ENCODE measurements around the gene LYZ.
A peak's percentile ranks its signal among the peaks of the same experiment; 100 is the strongest.
"Not testable (repeated sequence)": the region's sequence is repeated elsewhere in the genome, so short reads cannot be mapped to it uniquely, and the experiment has no call there.

LYZ gene

GRCh38 chr12:69317233-69317632 is 30.9 kb upstream of the LYZ start:
- not testable (repeated sequence) for H4K5ac ChIP-seq (ENCODE audit: low read length); H3K4me2 ChIP-seq (ENCODE audit: low read length); H3K36me3 ChIP-seq (ENCODE audit: control insufficient read depth, insufficient read depth, low read length); H2BK5ac ChIP-seq (ENCODE audit: low read length); H3K9ac ChIP-seq (ENCODE audit: low read length); DNase-seq; H3K27ac ChIP-seq (ENCODE audit: low read depth, low read length); H3K79me2 ChIP-seq (ENCODE audit: control insufficient read depth, insufficient read depth, low read length); H4K8ac ChIP-seq (ENCODE audit: low read depth, low read length); H3K18ac ChIP-seq (ENCODE audit: low read length); H3K4ac ChIP-seq (ENCODE audit: low read depth, low read length); H3K4me3 ChIP-seq (ENCODE audit: low read length); H3K27me3 ChIP-seq (ENCODE audit: insufficient read depth, low read length, poor library complexity); H3K56ac ChIP-seq (ENCODE audit: low read length); H2AK5ac ChIP-seq (ENCODE audit: low read length); H3K79me1 ChIP-seq (ENCODE audit: low read length); H3K4me1 ChIP-seq (ENCODE audit: control insufficient read depth, low read depth, low read length); H2BK15ac ChIP-seq (replicated peaks; ENCODE audit: low read depth); H2BK120ac ChIP-seq (ENCODE audit: low read depth, low read length); H3K23ac ChIP-seq (ENCODE audit: low read length)
- WGBS (ENCODE audit: extremely low coverage, insufficient coverage, low lambda C conversion rate) = no CpG with 5 or more reads among the region's 2 CpGs

GRCh38 chr12:69318225-69318624 is 30.0 kb upstream of the LYZ start:
- no peaks in the 10 kb centered on the region for H3K4me1 ChIP-seq (ENCODE audit: control insufficient read depth, low read depth, low read length)

GRCh38 chr12:69321351-69321750 is 26.8 kb upstream of the LYZ start:
- Histone ChIP-seq H3K4me1 (ENCODE audit: control insufficient read depth, low read depth, low read length) (no peaks in the 10 kb centered on the region), H3K56ac (ENCODE audit: low read length) (no peak overlapping the region), H3K4ac (ENCODE audit: low read depth, low read length) (no peak overlapping the region), H3K4me2 (ENCODE audit: low read length) (no peak overlapping the region), H3K79me1 (ENCODE audit: low read length) (no peaks in the 10 kb centered on the region), H2BK5ac (ENCODE audit: low read length) (no peak overlapping the region), H3K23ac (ENCODE audit: low read length) (no peak overlapping the region), H4K5ac (ENCODE audit: low read length) (no peak overlapping the region), H3K27me3 (ENCODE audit: insufficient read depth, low read length, poor library complexity) (no peaks in the 10 kb centered on the region), H3K36me3 (ENCODE audit: control insufficient read depth, insufficient read depth, low read length) (no peaks in the 10 kb centered on the region), H2AK5ac (ENCODE audit: low read length) (no peak overlapping the region), H3K18ac (ENCODE audit: low read length) (no peak overlapping the region), H3K79me2 (ENCODE audit: control insufficient read depth, insufficient read depth, low read length) (no peaks in the 10 kb centered on the region), H3K9ac (ENCODE audit: low read length) (no peak overlapping the region), H4K8ac (ENCODE audit: low read depth, low read length) (no peak overlapping the region), H2BK15ac (replicated peaks; ENCODE audit: low read depth) (no peak overlapping the region), H2BK120ac (ENCODE audit: low read depth, low read length) (no peak overlapping the region), H3K27ac (ENCODE audit: low read depth, low read length) (no peak overlapping the region), H3K4me3 (ENCODE audit: low read length) (no peak overlapping the region)
- no CpG with 5 or more reads among the region's 1 CpG for WGBS (ENCODE audit: extremely low coverage, insufficient coverage, low lambda C conversion rate)
- DNase-seq = no peak

More at GRCh38 chr12:69318225-69318624, 30.0 kb upstream of the LYZ start:
- Histone ChIP-seq H2BK15ac (replicated peaks; ENCODE audit: low read depth) (no peak overlapping the region), H3K4me2 (ENCODE audit: low read length) (no peak overlapping the region), H2BK5ac (ENCODE audit: low read length) (no peak overlapping the region), H2AK5ac (ENCODE audit: low read length) (no peak overlapping the region), H3K56ac (ENCODE audit: low read length) (no peak overlapping the region), H2BK120ac (ENCODE audit: low read depth, low read length) (no peak overlapping the region), H4K8ac (ENCODE audit: low read depth, low read length) (no peak overlapping the region), H3K79me1 (ENCODE audit: low read length) (no peaks in the 10 kb centered on the region), H3K79me2 (ENCODE audit: control insufficient read depth, insufficient read depth, low read length) (no peaks in the 10 kb centered on the region), H3K9ac (ENCODE audit: low read length) (no peak overlapping the region), H4K5ac (ENCODE audit: low read length) (no peak overlapping the region), H3K27me3 (ENCODE audit: insufficient read depth, low read length, poor library complexity) (no peaks in the 10 kb centered on the region), H3K4ac (ENCODE audit: low read depth, low read length) (no peak overlapping the region), H3K18ac (ENCODE audit: low read length) (no peak overlapping the region), H3K27ac (ENCODE audit: low read depth, low read length) (no peak overlapping the region), H3K4me3 (ENCODE audit: low read length) (no peak overlapping the region), H3K36me3 (ENCODE audit: control insufficient read depth, insufficient read depth, low read length) (no peaks in the 10 kb centered on the region), H3K23ac (ENCODE audit: low read length) (no peak overlapping the region)
- WGBS (ENCODE audit: extremely low coverage, insufficient coverage, low lambda C conversion rate) = no CpG with 5 or more reads among the region's 2 CpGs
- DNase-seq = no peak

- no peak for DNase-seq
- Histone ChIP-seq H3K79me1 (ENCODE audit: low read length) (no peaks in the 10 kb centered on the region), H3K56ac (ENCODE audit: low read length) (no peak overlapping the region), H3K4me2 (ENCODE audit: low read length) (no peak overlapping the region), H3K27me3 (ENCODE audit: insufficient read depth, low read length, poor library complexity) (no peaks in the 10 kb centered on the region), H2BK120ac (ENCODE audit: low read depth, low read length) (no peak overlapping the region), H3K9ac (ENCODE audit: low read length) (no peak overlapping the region), H4K8ac (ENCODE audit: low read depth, low read length) (no peak overlapping the region), H2BK5ac (ENCODE audit: low read length) (no peak overlapping the region), H3K23ac (ENCODE audit: low read length) (no peak overlapping the region), H2AK5ac (ENCODE audit: low read length) (no peak overlapping the region), H3K36me3 (ENCODE audit: control insufficient read depth, insufficient read depth, low read length) (no peaks in the 10 kb centered on the region), H4K5ac (ENCODE audit: low read length) (no peak overlapping the region), H3K4ac (ENCODE audit: low read depth, low read length) (no peak overlapping the region), H3K79me2 (ENCODE audit: control insufficient read depth, insufficient read depth, low read length) (no peaks in the 10 kb centered on the region), H3K4me3 (ENCODE audit: low read length) (no peak overlapping the region), H3K4me1 (ENCODE audit: control insufficient read depth, low read depth, low read length) (no peaks in the 10 kb centered on the region), H3K18ac (ENCODE audit: low read length) (peak overlapping the region; percentile 28), H3K27ac (ENCODE audit: low read depth, low read length) (no peak overlapping the region), H2BK15ac (replicated peaks; ENCODE audit: low read depth) (no peak overlapping the region)
- no CpG with 5 or more reads among the region's 2 CpGs for WGBS (ENCODE audit: extremely low coverage, insufficient coverage, low lambda C conversion rate)
Measured at GRCh38 chr12:69324797-69325466, 23.2 kb upstream of the LYZ start.

- Histone ChIP-seq H3K9ac (ENCODE audit: low read length) (no peak overlapping the region), H3K56ac (ENCODE audit: low read length) (no peak overlapping the region), H4K8ac (ENCODE audit: low read depth, low read length) (no peak overlapping the region), H4K5ac (ENCODE audit: low read length) (no peak overlapping the region), H3K4me1 (ENCODE audit: control insufficient read depth, low read depth, low read length) (peaks cover 2% of the 10 kb centered on the region), H3K27ac (ENCODE audit: low read depth, low read length) (no peak overlapping the region), H3K79me2 (ENCODE audit: control insufficient read depth, insufficient read depth, low read length) (no peaks in the 10 kb centered on the region), H3K4me2 (ENCODE audit: low read length) (no peak overlapping the region), H2BK120ac (ENCODE audit: low read depth, low read length) (no peak overlapping the region), H3K23ac (ENCODE audit: low read length) (no peak overlapping the region), H2BK15ac (replicated peaks; ENCODE audit: low read depth) (no peak overlapping the region), H3K18ac (ENCODE audit: low read length) (no peak overlapping the region), H2BK5ac (ENCODE audit: low read length) (no peak overlapping the region), H3K4me3 (ENCODE audit: low read length) (no peak overlapping the region), H2AK5ac (ENCODE audit: low read length) (no peak overlapping the region), H3K4ac (ENCODE audit: low read depth, low read length) (no peak overlapping the region), H3K27me3 (ENCODE audit: insufficient read depth, low read length, poor library complexity) (no peaks in the 10 kb centered on the region), H3K36me3 (ENCODE audit: control insufficient read depth, insufficient read depth, low read length) (no peaks in the 10 kb centered on the region), H3K79me1 (ENCODE audit: low read length) (no peaks in the 10 kb centered on the region)
- no peak for DNase-seq
- WGBS (ENCODE audit: extremely low coverage, insufficient coverage, low lambda C conversion rate) = no CpG with 5 or more reads among the region's 3 CpGs
Measured at GRCh38 chr12:69328426-69328825, 19.8 kb upstream of the LYZ start.

Data from mesendoderm (in vitro differentiated cells).